A673 (cell line): ENCODE data around the gene BBS12. TPM values are rescaled to one million over a fixed set of nuclear protein-coding genes. Genes with fewer than 3 reads are reported as not detected.
A peak's percentile ranks its signal among the peaks of the same experiment; 100 is the strongest.

Experiments used
- BruUV-seq: library from RNA; stranded (reverse); fragments of 400-500 nt; replicated peaks from 2 replicates; lab custom pipeline; 2021; lab: Mats Ljungman, UMichigan
- CTCF ChIA-PET: fragments of 300-600 bp; sonication (Branson Sonifier 250); formaldehyde crosslinking; loops from one replicate; lab custom pipeline; 2022; ENCODE audit warnings: antibody characterized with exemption; lab: Charles Lee
- POLR2A ChIA-PET: fragments of 300-600 bp; sonication (Branson Sonifier 250); formaldehyde crosslinking; loops from one replicate; lab custom pipeline; 2022; ENCODE audit warnings: antibody characterized with exemption; ENCODE audit not compliant: low non-redundant PET; lab: Charles Lee
- DNase-seq: peaks from one replicate; pipeline ENCODE4 v3.0.0-alpha.2; 2015; ENCODE audit warnings: low spot score
- H3K27ac ChIP-seq: fragments of 200-600 bp; sonication (generic); 2 replicates; pipeline ENCODE4 v1.5.1; 2016; ENCODE audit warnings: mixed run types, low read depth, mild to moderate bottlenecking, mixed read lengths, antibody characterized with exemption, low read length; ENCODE audit not compliant: poor library complexity, severe bottlenecking
- H3K27me3 ChIP-seq: fragments of 200-600 bp; sonication (generic); replicated peaks from 2 replicates; pipeline ENCODE4 v1.6.1; 2017; ENCODE audit warnings: mixed run types, low read depth, mild to moderate bottlenecking, mixed read lengths, antibody characterized with exemption, low read length; ENCODE audit not compliant: insufficient read depth, poor library complexity
- H3K36me3 ChIP-seq: fragments of 200-600 bp; sonication (generic); 2 replicates; pipeline ENCODE4 v1.6.1; 2016; ENCODE audit warnings: mixed run types, mild to moderate bottlenecking, mixed read lengths, antibody characterized with exemption, low read length; ENCODE audit not compliant: insufficient read depth, poor library complexity, severe bottlenecking
- H3K4me1 ChIP-seq: fragments of 200-600 bp; sonication (generic); 2 replicates; pipeline ENCODE4 v1.6.1; 2017; ENCODE audit warnings: mixed run types, mild to moderate bottlenecking, mixed read lengths, antibody characterized with exemption, low read length; ENCODE audit not compliant: insufficient read depth, poor library complexity, severe bottlenecking
- H3K4me3 ChIP-seq: fragments of 200-600 bp; sonication (generic); 2 replicates; pipeline ENCODE4 v1.5.1; 2016; ENCODE audit warnings: low read depth, mixed run types, mild to moderate bottlenecking, mixed read lengths, low read length; ENCODE audit not compliant: poor library complexity, severe bottlenecking
- H3K9me3 ChIP-seq: fragments of 200-600 bp; sonication (generic); 2 replicates; pipeline ENCODE4 v1.6.1; 2016; ENCODE audit warnings: mixed run types, low read depth, mild to moderate bottlenecking, mixed read lengths, antibody characterized with exemption, low read length; ENCODE audit not compliant: poor library complexity, severe bottlenecking
- EZH2 ChIP-seq: fragments of 200-600 bp; sonication (generic); IDR thresholded peaks from 2 replicates; pipeline ENCODE4 v1.6.1; 2017; ENCODE audit warnings: borderline replicate concordance, low read depth, mild to moderate bottlenecking, mixed read lengths, antibody characterized with exemption, low read length; ENCODE audit not compliant: poor library complexity, severe bottlenecking
- intact Hi-C: fragments of 100-400 bp; cut with micrococcal nuclease; formaldehyde crosslinking; loops from one replicate; pipeline ENCODE4 v1.10.0; 2022; ENCODE audit not compliant: unreplicated experiment
- total RNA-seq: library from RNA; stranded (reverse); gene quantifications from 2 replicates; pipeline ENCODE4 v1.2.3, GENCODE V29; 2021
- TF ChIP-seq, protein P1 (sequence below): fragments of 300-800, 200-600 bp; sonication (generic); conservative IDR thresholded peaks from 2 replicates; pipeline ENCODE4 v1.5.1; 2017; ENCODE audit warnings: low read depth, mild to moderate bottlenecking, antibody characterized with exemption, low read length, moderate library complexity, mixed read lengths

Gene BBS12
- total RNA-seq, 1 experiment from 2014 or later, result 1.9 TPM

DNA sequence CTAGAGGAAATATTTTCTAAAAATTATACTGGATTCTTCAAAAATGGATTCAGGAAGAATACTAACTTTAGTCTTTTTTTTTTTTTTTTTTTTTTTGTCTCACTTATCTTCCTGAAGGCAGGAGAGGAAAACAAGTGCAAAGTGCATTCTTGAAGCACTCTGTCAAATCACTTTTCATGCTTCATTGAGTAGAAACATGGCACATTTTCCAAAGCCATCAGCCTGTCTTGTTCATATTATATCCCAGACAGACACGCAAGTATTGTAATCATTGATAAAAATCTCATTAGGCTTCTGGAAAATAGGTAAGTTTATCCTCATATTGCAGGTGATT is 1.2 kb downstream of the BBS12 start:
- no TSS peak for BruUV-seq
- CTCF ChIA-PET, result no interaction called here
- POLR2A ChIA-PET, result no interaction called here
- DNase-seq, result no peak
- Histone ChIP-seq H3K9me3 (no peaks in the 10 kb centered on the region), H3K36me3 (no peaks in the 10 kb centered on the region), H3K4me1 (peaks cover 4% of the 10 kb centered on the region), H3K27ac (no peak overlapping the region), H3K27me3 (no peaks in the 10 kb centered on the region), H3K4me3 (peak overlapping the region; percentile 68)
- intact Hi-C loops, result no loop called here
- TF ChIP-seq, protein P1, sequence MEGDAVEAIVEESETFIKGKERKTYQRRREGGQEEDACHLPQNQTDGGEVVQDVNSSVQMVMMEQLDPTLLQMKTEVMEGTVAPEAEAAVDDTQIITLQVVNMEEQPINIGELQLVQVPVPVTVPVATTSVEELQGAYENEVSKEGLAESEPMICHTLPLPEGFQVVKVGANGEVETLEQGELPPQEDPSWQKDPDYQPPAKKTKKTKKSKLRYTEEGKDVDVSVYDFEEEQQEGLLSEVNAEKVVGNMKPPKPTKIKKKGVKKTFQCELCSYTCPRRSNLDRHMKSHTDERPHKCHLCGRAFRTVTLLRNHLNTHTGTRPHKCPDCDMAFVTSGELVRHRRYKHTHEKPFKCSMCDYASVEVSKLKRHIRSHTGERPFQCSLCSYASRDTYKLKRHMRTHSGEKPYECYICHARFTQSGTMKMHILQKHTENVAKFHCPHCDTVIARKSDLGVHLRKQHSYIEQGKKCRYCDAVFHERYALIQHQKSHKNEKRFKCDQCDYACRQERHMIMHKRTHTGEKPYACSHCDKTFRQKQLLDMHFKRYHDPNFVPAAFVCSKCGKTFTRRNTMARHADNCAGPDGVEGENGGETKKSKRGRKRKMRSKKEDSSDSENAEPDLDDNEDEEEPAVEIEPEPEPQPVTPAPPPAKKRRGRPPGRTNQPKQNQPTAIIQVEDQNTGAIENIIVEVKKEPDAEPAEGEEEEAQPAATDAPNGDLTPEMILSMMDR, result no peak
- TF ChIP-seq EZH2, result no peak

DNA sequence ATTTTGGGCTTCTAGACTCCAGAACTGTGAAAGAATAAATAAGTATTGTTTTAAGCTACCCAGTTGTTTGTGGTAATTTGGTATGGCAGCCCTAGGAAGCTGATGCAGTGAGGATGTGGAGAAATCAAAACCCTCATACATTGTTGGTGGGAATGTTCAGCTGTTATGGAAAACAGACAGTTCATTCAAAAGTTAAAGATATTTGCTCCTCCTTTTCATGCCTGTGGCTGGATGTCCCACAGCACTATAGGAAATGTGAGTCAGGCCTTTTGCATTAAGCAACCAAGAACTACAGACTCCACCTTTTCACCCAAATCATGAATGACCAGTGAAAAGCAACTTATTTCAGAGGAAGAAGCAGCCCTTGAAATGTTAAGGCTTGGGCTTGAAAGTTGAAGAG is 6.7 kb downstream of the BBS12 start:
- TF ChIP-seq EZH2, result no peak
- TF ChIP-seq, protein P1, result no peak
- no peak overlapping the region for H3K4me3 ChIP-seq
- BruUV-seq, result no TSS peak
- H3K4me1 ChIP-seq, result no peaks in the 10 kb centered on the region
- intact Hi-C loops, result no loop called here
- no peaks in the 10 kb centered on the region for H3K27me3 ChIP-seq
- POLR2A ChIA-PET, result no interaction called here
- H3K36me3 ChIP-seq, result no peaks in the 10 kb centered on the region
- H3K9me3 ChIP-seq, result no peaks in the 10 kb centered on the region
- H3K27ac ChIP-seq, result no peak overlapping the region
- DNase-seq, result no peak
- CTCF ChIA-PET, result no interaction called here

DNA sequence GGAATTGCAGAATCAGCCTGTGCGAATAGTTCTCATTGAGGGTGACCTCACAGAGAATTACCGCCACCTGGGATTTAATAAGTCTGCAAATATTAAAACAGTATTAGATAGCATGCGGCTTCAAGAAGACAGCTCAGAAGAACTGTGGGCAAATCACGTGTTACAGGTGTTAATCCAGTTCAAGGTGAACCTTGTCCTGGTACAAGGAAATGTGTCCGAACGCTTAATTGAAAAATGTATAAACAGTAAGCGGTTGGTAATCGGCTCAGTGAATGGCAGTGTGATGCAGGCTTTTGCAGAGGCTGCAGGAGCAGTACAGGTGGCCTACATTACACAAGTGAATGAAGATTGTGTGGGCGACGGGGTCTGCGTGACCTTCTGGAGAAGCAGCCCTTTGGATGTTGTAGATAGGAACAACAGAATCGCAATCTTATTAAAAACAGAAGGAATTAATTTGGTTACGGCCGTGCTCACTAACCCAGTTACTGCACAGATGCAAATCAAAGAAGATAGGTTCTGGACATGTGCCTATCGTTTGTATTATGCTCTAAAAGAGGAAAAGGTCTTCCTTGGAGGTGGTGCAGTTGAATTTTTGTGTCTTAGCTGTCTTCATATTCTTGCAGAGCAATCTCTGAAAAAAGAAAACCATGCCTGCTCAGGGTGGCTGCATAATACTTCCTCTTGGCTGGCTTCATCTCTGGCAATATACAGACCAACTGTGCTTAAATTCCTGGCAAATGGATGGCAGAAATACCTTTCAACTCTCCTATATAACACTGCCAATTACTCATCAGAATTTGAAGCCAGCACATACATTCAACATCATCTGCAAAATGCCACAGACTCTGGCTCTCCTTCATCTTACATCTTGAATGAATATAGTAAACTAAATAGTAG is 10.7 kb downstream of the BBS12 start:
- POLR2A ChIA-PET, result no interaction called here
- TF ChIP-seq, protein P1, result no peak
- no peak for TF ChIP-seq EZH2
- BruUV-seq, result no TSS peak
- CTCF ChIA-PET, result no interaction called here
- Histone ChIP-seq H3K27me3 (no peaks in the 10 kb centered on the region), H3K4me1 (no peaks in the 10 kb centered on the region), H3K36me3 (no peaks in the 10 kb centered on the region), H3K4me3 (no peak overlapping the region), H3K9me3 (no peaks in the 10 kb centered on the region), H3K27ac (no peak overlapping the region)
- intact Hi-C loops, result no loop called here
- no peak for DNase-seq
